Thoracic aorta (tissue), 2 donors: Measurements from ENCODE around the gene NDUFS2. TPM values are rescaled to one million over a fixed set of nuclear protein-coding genes. Genes with fewer than 3 reads are reported as not detected.

Experiments used
- ATAC-seq: fragments of 150-250 bp; one replicate; pipeline ENCODE4 v1.8.0; 2017; ENCODE audit warnings: low read depth; ENCODE audit not compliant: insufficient number of reproducible peaks, low FRiP score
- DNase-seq: peaks from one replicate; pipeline ENCODE4 v3.0.0-alpha.2; 2020; ENCODE audit warnings: low spot score
- H3K27ac ChIP-seq, 2 donors: fragments of 200-600 bp; sonication (generic); 1 replicate in 1 of 2; 2 replicates in 1 of 2; pipeline ENCODE4 v1.5.1; 2016; ENCODE audit warnings: mild to moderate bottlenecking in 2 of 2, moderate library complexity in 2 of 2
- H3K27me3 ChIP-seq: fragments of 200-600 bp; sonication (generic); replicated peaks from 2 replicates; pipeline ENCODE4 v1.6.0; 2016; ENCODE audit warnings: mild to moderate bottlenecking; ENCODE audit not compliant: insufficient read depth
- H3K36me3 ChIP-seq: fragments of 200-600 bp; sonication (generic); one replicate; pipeline ENCODE4 v1.5.1; 2016
- H3K4me1 ChIP-seq, 2 donors: fragments of 200-600 bp; sonication (generic); 1 replicate in 1 of 2; 2 replicates in 1 of 2; pipeline versions ENCODE4 v1.5.1 to v1.6.0; 2016; ENCODE audit warnings: low read depth in 2 of 2, mild to moderate bottlenecking in 1 of 2; ENCODE audit not compliant: control insufficient read depth in 1 of 2
- H3K4me3 ChIP-seq: fragments of 200-600 bp; sonication (generic); 2 replicates; pipeline ENCODE4 v1.5.1; 2016; ENCODE audit warnings: mild to moderate bottlenecking
- H3K9me3 ChIP-seq: fragments of 200-600 bp; sonication (generic); 2 replicates; pipeline ENCODE4 v1.5.1; 2016
- CTCF ChIP-seq: fragments of 200-600 bp; sonication (generic); IDR thresholded peaks from one replicate; pipeline ENCODE4 v1.5.1; 2019; ENCODE audit warnings: antibody characterized with exemption
- total RNA-seq, 2 donors: library from RNA; depleted of rRNA; stranded (reverse); fragments of >200 nt; gene quantifications; one replicate each; pipeline versions ENCODE4 v1.1.0 to v1.2.3, GENCODE V29; 2016

Gene NDUFS2
- total RNA-seq, 2 donors from 2014 or later, result 61.5 to 63.5 TPM

DNA sequence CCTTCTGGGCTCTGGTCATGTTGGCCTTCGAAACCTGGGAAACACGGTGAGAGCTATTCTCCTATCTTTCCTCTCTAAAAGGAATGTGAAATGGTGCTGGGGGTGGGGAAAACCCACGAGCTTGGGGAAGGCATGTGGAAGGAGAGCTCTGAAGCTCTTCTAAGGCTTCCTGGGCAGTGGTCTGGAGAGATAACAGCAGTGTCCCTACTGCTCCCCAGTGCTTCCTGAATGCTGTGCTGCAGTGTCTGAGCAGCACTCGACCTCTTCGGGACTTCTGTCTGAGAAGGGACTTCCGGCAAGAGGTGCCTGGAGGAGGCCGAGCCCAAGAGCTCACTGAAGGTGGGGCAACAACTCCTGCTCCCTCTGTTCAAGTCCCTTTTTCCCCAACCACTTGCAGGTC is 40.1 kb upstream of the NDUFS2 start:
- H3K27ac ChIP-seq, result no peak overlapping the region
- DNase-seq (no peak), ATAC-seq (no peak)
- H3K9me3 ChIP-seq, result no peaks in the 10 kb centered on the region
- H3K27me3 ChIP-seq, result no peaks in the 10 kb centered on the region
- H3K4me3 ChIP-seq, result no peak overlapping the region
- H3K4me1 ChIP-seq, result peaks cover 26 to 42% of the 10 kb centered on the region in 2 donors
- H3K36me3 ChIP-seq, result peaks cover 7% of the 10 kb centered on the region
- TF ChIP-seq CTCF, result no peak

DNA sequence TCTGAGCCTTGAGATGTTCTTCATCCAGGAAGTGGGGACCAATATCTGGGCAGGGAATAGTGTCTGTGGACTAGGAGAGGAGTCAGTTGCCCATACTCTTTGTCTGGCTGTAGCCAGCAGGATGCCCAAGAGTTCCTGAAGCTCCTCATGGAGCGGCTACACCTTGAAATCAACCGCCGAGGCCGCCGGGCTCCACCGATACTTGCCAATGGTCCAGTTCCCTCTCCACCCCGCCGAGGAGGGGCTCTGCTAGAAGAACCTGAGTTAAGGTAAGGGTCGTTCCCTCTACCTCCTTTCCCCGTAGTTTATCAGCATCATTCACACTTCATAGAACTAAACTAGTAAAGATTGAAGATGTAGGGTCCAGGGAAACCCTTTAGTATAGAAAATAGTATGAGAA is 39.4 kb upstream of the NDUFS2 start:
- H3K4me1 ChIP-seq, result peaks cover 29 to 50% of the 10 kb centered on the region in 2 donors
- H3K36me3 ChIP-seq, result peaks cover 7% of the 10 kb centered on the region
- no peak overlapping the region for H3K27ac ChIP-seq
- no peak for TF ChIP-seq CTCF
- DNase-seq, result no peak
- no peak overlapping the region for H3K4me3 ChIP-seq
- H3K27me3 ChIP-seq, result no peaks in the 10 kb centered on the region
- ATAC-seq, result no peak
- no peaks in the 10 kb centered on the region for H3K9me3 ChIP-seq

GRCh38 chr1:161163793-161164192 is 38.4 kb upstream of the NDUFS2 start:
- ATAC-seq (no peak), DNase-seq (no peak)
- no peaks in the 10 kb centered on the region for H3K27me3 ChIP-seq
- H3K36me3 ChIP-seq, result peaks cover 3% of the 10 kb centered on the region
- H3K27ac ChIP-seq, result no peak overlapping the region
- H3K4me3 ChIP-seq, result no peak overlapping the region
- no peak for TF ChIP-seq CTCF
- no peaks in the 10 kb centered on the region for H3K9me3 ChIP-seq
- H3K4me1 ChIP-seq, result peaks cover 29 to 49% of the 10 kb centered on the region in 2 donors

GRCh38 chr1:161164901-161165610 is 37.1 kb upstream of the NDUFS2 start:
- Histone ChIP-seq H3K36me3 (peaks cover 7% of the 10 kb centered on the region), H3K27me3 (no peaks in the 10 kb centered on the region), H3K27ac (peak overlapping the region; percentile 89), H3K4me3 (peak overlapping the region; percentile 75), H3K9me3 (no peaks in the 10 kb centered on the region), H3K4me1 (peaks cover 27 to 43% of the 10 kb centered on the region in 2 donors)
- DNase-seq (no peak), ATAC-seq (no peak)
- no peak for TF ChIP-seq CTCF

GRCh38 chr1:161165742-161166668 is 36.2 kb upstream of the NDUFS2 start, which contains the start of gene PPOX:
TSS of gene PPOX (plus strand) at chr1:161166426. CDS start at chr1:161166848, 422 bp downstream.
- DNase-seq (peak; percentile 97), ATAC-seq (peak; percentile 87)
- peak within 1 kb of the TSS; percentile 89 for H3K27ac ChIP-seq
- no peaks in the 10 kb centered on the region for H3K9me3 ChIP-seq
- H3K27me3 ChIP-seq, result no peaks in the 10 kb centered on the region
- peaks cover 19 to 33% of the 10 kb centered on the region in 2 donors for H3K4me1 ChIP-seq
- no peak for TF ChIP-seq CTCF
- peak within 1 kb of the TSS; percentile 75 for H3K4me3 ChIP-seq
- H3K36me3 ChIP-seq, result peaks cover 11% of the 10 kb centered on the region
